Measurements from ENCODE around the gene PCSK6. TPM values are rescaled to one million over a fixed set of nuclear protein-coding genes. Genes with fewer than 3 reads are reported as not detected.

The PCSK6 gene
- total RNA-seq, 1 experiment from 2014 or later, result 26.3 TPM

DNA sequence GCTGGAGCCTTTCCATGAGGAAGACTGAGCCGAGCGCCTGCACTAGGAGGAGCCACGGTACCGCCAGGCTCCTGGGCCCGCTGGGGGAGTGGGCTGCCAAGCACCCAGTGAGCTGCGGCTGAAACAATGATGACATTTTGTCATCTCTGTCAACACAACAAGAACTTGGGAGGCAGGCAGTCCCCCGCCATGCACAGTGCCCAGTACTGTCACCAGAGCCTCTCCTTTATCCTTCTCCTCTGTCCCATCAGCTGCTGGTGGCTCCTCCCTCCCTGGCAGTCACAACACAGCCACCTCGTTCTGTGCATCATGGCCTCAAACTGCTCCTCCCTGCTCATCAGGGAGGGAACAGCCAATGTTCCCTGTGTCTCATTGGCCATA is 34.0 kb upstream of the PCSK6 start:
- intact Hi-C loops (cut with micrococcal nuclease; ENCODE audit: unreplicated experiment), result no loop called here
- CTCF ChIA-PET, result no interaction called here
- H4K20me1 ChIP-seq (ENCODE audit: insufficient read depth), result no peaks in the 10 kb centered on the region
- no peaks in the 10 kb centered on the region for H3K9me2 ChIP-seq (ENCODE audit: insufficient read depth)
- POLR2A ChIA-PET (ENCODE audit: unreplicated experiment), result no interaction called here
- no peaks in the 10 kb centered on the region for H3K9me3 ChIP-seq (ENCODE audit: insufficient read depth, low read depth)
- no peak overlapping the region for H2AFZ ChIP-seq
- BruUV-seq (replicated peaks), result no TSS peak
- peaks cover 26% of the 10 kb centered on the region for H3K4me1 ChIP-seq (replicated peaks; ENCODE audit: insufficient read depth)
- H3K27me3 ChIP-seq (ENCODE audit: insufficient read depth, low read depth), result no peaks in the 10 kb centered on the region
- no peak overlapping the region for H3K27ac ChIP-seq
- no peaks in the 10 kb centered on the region for H3K79me2 ChIP-seq (ENCODE audit: low read depth)
- no peak for DNase-seq
- no peaks in the 10 kb centered on the region for H3K36me3 ChIP-seq (ENCODE audit: low read depth)
- H3F3A ChIP-seq (ENCODE audit: insufficient read depth, low read depth), result peaks cover 21% of the 10 kb centered on the region
- TF ChIP-seq, protein P1, sequence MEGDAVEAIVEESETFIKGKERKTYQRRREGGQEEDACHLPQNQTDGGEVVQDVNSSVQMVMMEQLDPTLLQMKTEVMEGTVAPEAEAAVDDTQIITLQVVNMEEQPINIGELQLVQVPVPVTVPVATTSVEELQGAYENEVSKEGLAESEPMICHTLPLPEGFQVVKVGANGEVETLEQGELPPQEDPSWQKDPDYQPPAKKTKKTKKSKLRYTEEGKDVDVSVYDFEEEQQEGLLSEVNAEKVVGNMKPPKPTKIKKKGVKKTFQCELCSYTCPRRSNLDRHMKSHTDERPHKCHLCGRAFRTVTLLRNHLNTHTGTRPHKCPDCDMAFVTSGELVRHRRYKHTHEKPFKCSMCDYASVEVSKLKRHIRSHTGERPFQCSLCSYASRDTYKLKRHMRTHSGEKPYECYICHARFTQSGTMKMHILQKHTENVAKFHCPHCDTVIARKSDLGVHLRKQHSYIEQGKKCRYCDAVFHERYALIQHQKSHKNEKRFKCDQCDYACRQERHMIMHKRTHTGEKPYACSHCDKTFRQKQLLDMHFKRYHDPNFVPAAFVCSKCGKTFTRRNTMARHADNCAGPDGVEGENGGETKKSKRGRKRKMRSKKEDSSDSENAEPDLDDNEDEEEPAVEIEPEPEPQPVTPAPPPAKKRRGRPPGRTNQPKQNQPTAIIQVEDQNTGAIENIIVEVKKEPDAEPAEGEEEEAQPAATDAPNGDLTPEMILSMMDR (conservative IDR thresholded peaks at IDR 0.05), result no peak
- TF ChIP-seq EZH2 (IDR thresholded peaks at IDR 0.05; ENCODE audit: low read depth), result no peak
- H3K4me3 ChIP-seq, result no peak overlapping the region
- H3K4me2 ChIP-seq, result no peak overlapping the region

DNA sequence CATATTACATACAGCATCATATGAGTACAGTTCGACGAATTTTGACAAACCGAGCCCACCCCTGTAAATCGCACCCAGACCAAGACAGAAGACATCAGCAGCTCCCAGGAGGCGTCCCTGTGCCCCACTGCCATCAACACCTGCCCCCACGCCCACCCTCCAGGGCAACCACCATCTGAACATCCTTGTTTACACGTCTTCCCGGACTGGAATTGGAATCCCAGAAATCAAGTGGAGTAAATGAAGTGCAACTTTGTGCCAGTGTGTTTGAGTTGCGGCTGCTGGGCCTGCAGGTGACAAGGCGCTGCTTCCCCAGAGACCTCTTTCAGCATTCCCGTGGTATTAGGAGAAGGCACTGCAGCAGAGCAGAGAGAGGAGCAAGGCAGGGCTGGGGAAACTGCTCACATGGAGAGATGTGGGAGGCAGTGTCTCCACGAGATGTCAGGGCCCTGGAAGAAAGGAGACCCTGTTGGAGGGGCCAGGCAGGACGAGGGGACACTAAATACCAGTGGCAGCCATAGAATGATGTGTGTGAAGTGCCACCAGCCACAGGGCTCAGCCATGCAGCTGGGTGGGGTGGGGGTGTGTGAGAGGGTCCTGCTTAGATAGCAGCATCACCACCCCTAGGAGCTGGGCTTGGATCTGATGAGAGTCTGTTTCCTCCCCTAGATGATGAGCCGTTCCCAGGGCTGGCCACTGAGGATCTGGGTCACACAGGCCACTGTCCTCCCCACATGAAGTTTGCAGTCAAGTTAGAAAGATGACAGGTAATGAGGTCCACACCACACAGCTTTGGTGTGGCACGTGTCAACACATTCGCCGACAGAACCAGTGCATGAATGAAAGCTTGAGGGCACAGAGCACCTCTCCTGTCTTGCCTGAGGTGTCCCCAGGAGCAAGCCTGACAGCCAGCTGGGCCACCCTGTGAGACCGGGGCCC is 33.4 kb upstream of the PCSK6 start:
- Histone ChIP-seq H2AFZ (no peak overlapping the region), H3K4me3 (no peak overlapping the region), H3K36me3 (ENCODE audit: low read depth) (no peaks in the 10 kb centered on the region), H3F3A (ENCODE audit: insufficient read depth, low read depth) (peaks cover 21% of the 10 kb centered on the region), H3K27me3 (ENCODE audit: insufficient read depth, low read depth) (no peaks in the 10 kb centered on the region), H4K20me1 (ENCODE audit: insufficient read depth) (no peaks in the 10 kb centered on the region), H3K27ac (peak overlapping the region; percentile 66), H3K79me2 (ENCODE audit: low read depth) (no peaks in the 10 kb centered on the region), H3K9me2 (ENCODE audit: insufficient read depth) (no peaks in the 10 kb centered on the region), H3K4me2 (peak overlapping the region; percentile 61; the same call in 1 of the 2 replicates), H3K4me1 (replicated peaks; ENCODE audit: insufficient read depth) (peaks cover 26% of the 10 kb centered on the region), H3K9me3 (ENCODE audit: insufficient read depth, low read depth) (peaks cover 5% of the 10 kb centered on the region; the same call in 1 of the 2 replicates)
- no peak for DNase-seq
- ChIA-PET POLR2A (ENCODE audit: unreplicated experiment) (no interaction called here), CTCF (no interaction called here)
- intact Hi-C loops (cut with micrococcal nuclease; ENCODE audit: unreplicated experiment), result no loop called here
- BruUV-seq (replicated peaks), result no TSS peak
- TF ChIP-seq, protein P1 (conservative IDR thresholded peaks at IDR 0.05), result no peak
- TF ChIP-seq EZH2 (IDR thresholded peaks at IDR 0.05; ENCODE audit: low read depth), result no peak

DNA sequence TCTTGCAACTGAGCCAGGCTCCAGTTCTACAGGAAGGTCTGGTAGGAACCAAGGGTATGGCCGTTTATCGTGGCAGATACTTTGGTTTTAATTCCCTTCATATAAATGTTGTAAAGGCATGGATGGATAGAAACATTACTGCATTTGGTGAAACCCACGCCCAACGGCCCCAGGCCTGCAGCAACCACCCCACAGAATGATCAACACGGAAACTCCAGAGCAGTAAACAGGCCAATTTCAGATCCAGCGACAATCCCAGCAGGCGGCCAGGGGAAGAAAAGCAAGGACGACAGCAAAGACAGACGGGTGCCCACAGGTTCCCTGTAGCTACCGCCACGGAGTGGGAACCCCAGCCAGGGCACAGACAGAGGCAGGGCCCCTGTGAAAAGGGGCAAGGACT is 32.6 kb upstream of the PCSK6 start:
- POLR2A ChIA-PET (ENCODE audit: unreplicated experiment), result no interaction called here
- CTCF ChIA-PET, result no interaction called here
- no peaks in the 10 kb centered on the region for H4K20me1 ChIP-seq (ENCODE audit: insufficient read depth)

More for the DNA sequence above, 32.6 kb upstream of the PCSK6 start:
- no peaks in the 10 kb centered on the region for H3K27me3 ChIP-seq (ENCODE audit: insufficient read depth, low read depth)
- H3K27ac ChIP-seq, result peak overlapping the region; percentile 66
- peaks cover 21% of the 10 kb centered on the region for H3F3A ChIP-seq (ENCODE audit: insufficient read depth, low read depth)
- H3K4me3 ChIP-seq, result no peak overlapping the region
- no peaks in the 10 kb centered on the region for H3K9me2 ChIP-seq (ENCODE audit: insufficient read depth)
- H3K9me3 ChIP-seq (ENCODE audit: insufficient read depth, low read depth), result peaks cover 11% of the 10 kb centered on the region
- intact Hi-C loops (cut with micrococcal nuclease; ENCODE audit: unreplicated experiment), result no loop called here
- H3K79me2 ChIP-seq (ENCODE audit: low read depth), result no peaks in the 10 kb centered on the region
- peaks cover 26% of the 10 kb centered on the region for H3K4me1 ChIP-seq (replicated peaks; ENCODE audit: insufficient read depth)
- BruUV-seq (replicated peaks), result no TSS peak
- H3K4me2 ChIP-seq, result peak overlapping the region; percentile 61
- no peak for TF ChIP-seq EZH2 (IDR thresholded peaks at IDR 0.05; ENCODE audit: low read depth)
- TF ChIP-seq, protein P1 (conservative IDR thresholded peaks at IDR 0.05), result no peak
- DNase-seq, result no peak
- H2AFZ ChIP-seq, result peak overlapping the region; percentile 2; the same call in 1 of the 2 replicates
- no peaks in the 10 kb centered on the region for H3K36me3 ChIP-seq (ENCODE audit: low read depth)
